Ammon's horn (tissue), 1 donor: ENCODE data around the gene H2BK1.
A peak's percentile ranks its signal among the peaks of the same experiment; 100 is the strongest.

Experiments used
- DNase-seq: peaks from one replicate; pipeline ENCODE4 v3.0.0-alpha.2; 2016; ENCODE audit warnings: low spot score

H2BK1 gene

DNA sequence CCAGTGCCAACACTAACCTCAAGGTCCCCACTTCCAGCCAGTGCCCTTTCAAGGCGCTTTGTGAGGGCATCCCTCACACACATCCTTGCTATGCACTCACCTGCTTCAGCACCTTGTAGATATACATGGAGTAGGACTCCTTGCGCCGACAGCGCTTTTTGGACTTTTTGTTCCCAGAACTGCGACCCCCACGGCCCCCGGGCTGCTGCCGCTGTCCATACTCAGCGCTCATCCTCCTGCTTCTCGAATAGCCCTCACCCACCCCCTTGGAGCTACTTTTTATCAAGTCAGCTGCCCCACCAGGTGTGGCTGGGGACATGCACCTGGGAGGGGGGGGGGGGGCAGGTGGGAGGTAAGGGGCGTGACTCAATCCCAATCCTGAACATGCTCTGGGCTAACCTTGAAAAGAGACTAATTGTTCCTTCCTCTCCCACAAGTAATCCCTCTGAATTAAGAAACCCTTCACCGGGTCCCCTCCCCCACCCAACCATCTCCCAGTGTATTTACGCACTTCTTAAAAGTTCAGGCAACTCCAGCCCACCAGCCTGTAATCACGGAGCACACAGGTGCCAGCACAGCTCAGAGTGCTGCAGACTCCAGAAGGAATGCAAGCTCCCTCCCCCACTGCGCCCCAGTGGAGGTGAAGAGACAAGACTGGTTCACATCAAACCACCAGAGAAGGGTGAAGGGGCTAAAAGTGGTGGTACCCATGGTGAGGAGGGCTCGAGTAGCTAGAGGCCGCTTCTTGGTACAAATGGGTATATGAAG, at the start of gene H2BK1:
Gene H2BK1, minus strand, starts transcription at position 402 of the 768 bp plus-strand sequence. Its CDS starts 170 bp downstream, at position 232.
- no peak for DNase-seq

DNA sequence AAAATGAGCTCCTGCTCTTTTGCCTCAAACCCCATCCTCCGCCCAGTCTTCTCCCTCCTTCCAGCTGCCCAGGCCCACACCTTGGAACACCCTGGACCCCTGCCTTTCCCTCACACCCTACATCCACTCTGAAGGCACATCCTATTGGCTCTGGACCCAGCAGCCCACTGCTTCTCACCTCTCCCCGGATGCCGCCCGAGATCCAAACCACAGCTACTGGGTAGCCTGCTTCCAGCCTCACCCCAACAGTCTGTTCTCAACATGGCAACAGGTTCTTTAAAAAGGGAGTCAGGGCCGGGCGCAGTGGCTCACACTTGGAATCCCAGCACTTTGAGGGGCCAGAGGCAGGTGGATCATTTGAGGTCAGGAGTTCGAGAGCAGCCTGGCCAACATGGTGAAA, 47.7 kb upstream of the H2BK1 start:
- no peak for DNase-seq

DNA sequence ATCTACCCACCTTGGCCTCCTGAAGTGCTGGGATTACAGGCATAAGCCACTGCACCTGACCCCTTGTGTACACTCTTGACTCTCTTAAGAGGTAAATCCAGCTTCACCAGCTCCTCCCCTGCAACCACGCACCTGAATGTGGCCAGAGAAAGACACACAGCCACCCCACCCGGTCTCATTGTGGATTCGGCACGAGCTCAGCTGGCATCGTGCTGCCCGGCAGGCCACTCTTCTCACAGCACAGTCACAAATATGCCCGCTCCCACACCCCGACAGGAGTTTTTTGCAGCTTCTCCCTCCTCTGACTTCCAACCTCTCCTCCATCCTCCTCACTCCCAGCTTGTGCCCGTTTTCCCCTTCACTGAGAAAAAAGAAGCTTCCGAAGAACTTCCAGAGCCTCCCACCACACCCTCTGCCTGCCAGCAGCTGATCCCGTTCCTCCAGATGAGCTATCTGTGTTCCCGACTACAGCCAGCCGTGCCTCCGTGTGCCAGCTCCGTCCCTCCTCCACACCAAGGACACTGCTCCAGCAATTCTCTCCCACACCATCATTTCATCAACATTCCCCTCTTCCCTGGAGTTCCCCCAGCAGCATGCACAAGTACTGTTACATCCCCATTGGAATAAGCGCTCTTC, 46.2 kb upstream of the H2BK1 start:
- DNase-seq = no peak

DNA sequence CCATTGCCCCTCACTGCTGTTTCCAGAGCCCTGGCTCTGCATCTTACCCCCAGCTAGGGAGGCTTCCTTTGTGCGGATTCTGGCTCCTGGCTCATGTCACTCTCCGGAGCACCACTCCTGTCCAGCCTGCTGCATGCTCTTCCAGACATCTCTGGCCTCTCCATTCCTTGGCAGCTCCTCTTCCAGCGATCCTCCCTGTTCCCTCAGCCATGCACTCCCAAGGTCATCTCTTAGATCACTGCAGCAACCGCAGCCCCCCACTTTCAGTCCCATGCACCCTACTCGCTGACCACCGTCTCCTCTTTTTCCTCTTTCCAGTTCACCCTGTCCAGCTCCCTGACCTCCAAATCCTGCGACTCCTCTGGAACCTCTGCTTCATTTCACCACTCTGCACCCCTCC, 45.1 kb upstream of the H2BK1 start:
- DNase-seq = no peak

- DNase-seq = no peak
Observed at GRCh38 chr7:151254851-151255250, 44.6 kb upstream of the H2BK1 start.

DNA sequence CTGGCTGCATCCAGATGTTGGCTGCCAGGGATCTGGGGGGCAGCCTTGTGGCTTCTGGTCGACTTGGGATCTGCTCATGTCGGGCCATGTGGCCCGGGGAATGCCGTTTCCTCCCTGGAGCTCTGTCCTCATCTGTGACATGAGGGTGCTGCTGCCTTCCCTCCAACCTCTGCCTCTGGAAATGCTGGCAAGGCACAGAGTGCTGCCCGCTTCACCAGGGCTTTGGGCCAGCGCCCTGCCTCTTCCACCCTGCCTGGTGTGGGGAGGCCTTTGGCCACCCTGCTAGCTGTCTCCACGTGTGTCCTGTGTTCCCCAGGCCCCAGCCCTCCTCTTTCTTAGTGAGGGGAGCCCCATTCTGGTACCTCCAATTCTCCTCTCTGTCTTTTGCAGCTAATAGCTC, 44.0 kb upstream of the H2BK1 start:
- no peak for DNase-seq

DNA sequence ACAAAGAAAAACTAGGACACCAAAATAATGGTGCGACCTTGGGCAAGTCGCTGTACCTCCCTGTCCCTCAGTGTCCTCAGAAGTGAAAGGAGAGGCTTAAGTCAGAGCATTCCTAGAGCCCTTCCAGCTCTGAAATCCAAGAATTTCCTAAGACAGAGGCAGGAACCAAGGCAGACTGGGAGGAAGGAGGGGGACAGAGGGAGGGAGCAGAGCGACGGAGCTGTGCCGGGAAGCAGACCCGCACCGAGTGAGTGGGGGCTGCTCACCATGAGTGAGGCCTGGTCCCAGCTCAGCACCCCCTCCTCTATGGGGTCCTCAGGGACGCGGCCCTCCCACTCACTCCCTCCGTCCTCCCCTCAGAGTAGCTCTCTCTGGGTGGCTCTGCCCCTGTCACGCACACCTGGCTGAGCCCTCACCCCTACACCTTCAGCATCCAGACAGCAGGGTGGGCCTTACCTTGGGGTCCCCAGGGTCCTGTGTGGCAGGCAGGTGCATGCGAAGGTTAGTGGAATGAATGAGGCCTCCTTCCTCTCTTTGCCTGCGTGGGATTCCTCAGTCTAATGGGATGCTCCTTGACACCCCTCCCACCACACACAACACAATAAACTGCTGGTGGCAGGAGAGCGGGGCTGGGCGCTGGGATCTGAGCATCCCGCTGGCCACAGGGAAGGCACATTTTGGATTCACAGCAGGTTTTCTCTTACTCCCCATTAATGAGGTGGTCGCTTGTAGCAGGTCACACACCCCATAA, 42.8 kb upstream of the H2BK1 start:
- DNase-seq = no peak

GRCh38 chr7:151252561-151252835, 42.2 kb upstream of the H2BK1 start:
- no peak for DNase-seq

- peak; percentile 79 for DNase-seq
Observed at GRCh38 chr7:151251689-151252560, 41.6 kb upstream of the H2BK1 start.

DNA sequence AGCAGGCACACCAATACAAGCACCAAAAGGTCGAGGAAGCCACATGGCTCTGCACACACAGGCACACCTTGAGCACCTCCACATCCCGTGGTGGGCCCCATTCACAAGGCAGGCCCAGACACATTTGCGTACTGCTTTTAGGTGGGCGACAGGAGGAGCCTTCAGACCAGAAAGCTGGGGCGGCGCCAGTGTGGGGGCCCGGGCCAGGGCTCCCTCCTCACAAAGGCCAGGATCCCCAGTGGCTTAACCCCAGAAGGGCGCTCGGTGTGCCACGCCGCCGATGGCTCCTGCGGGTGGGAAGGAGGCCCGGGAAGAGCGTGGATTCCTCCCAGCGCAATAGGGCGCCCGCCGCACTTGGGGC, 41.0 kb upstream of the H2BK1 start:
- no peak for DNase-seq

DNA sequence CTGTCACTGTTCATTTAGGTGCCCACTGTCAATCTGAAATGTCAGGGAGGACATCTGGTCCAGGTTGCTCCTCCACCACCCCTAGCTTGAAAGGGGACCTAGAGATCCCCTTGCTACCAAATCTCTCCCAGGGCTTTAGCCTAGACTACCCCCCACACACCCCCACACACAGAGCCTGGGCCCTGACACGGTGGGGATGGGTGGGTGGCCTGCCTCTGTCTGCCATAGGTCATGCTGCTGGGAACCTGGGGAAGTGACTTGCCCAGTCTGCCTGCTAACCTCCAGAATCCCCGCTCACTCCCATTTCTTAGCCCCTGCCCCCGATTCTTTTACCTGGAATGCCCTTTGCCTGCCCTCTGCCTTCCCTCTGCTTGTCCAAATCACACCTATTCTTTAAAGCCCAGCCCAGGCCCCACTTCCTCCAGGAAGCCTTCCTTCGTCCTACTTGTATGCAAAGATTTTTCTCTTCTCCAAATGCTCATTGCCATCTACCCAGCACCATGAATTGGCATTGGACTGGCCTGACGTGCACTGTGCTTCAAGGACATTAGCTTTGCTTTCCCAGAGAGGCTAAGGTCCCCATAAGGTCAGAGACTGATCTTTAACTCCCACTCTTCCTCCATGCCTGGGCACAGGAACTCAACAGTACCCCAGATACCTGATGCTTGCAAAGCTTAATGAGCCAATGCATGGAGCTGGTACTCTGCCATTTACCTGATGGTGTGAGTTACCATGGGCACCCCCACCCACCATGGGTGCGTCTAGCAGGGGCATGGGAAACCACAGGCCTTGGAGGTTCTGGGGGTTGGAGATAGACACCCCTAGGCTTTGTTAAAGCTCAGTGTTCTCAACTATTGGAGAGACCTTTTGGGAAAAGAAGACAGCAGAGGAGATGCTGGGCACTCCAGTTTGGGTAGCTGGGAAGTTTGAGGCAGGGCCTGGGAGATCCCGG, 40.2 kb upstream of the H2BK1 start:
- no peak for DNase-seq

DNA sequence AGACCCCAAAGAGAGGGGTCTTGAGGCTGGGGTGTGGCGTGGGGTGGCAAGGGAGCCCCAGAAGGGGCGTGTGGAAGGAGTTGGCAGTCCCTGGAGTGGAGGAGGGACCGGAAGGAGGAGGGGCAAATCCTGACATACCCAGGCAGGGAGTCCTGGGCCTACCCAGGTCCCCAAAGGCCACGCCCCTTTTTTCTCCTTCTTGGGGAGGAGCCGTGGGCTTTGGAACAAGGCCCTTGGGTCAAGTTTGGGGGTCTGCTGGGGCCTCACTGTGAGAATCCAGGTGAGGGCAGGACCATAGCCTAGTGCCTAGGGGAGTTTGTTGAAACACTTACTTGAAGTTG, 39.4 kb upstream of the H2BK1 start:
- peak; percentile 50 for DNase-seq

GRCh38 chr7:151249034-151249731, 38.9 kb upstream of the H2BK1 start:
- peak; percentile 71 for DNase-seq

GRCh38 chr7:151248346-151249033, 38.2 kb upstream of the H2BK1 start, which contains the start of gene SMARCD3:
TSS of gene SMARCD3 (minus strand) at chr7:151248694. CDS start at chr7:151248562, 132 bp downstream.
- peak; percentile 66 for DNase-seq

- no peak for DNase-seq
Observed at GRCh38 chr7:151247611-151248345, 37.5 kb upstream of the H2BK1 start.

- DNase-seq = no peak
Observed at GRCh38 chr7:151246851-151247580, 36.7 kb upstream of the H2BK1 start.

- DNase-seq = no peak
Observed at GRCh38 chr7:151246102-151246850, 36.0 kb upstream of the H2BK1 start.
